H1 (cell line): ENCODE data around the gene RABGAP1. TPM values are rescaled to one million over a fixed set of nuclear protein-coding genes. Genes with fewer than 3 reads are reported as not detected.

Experiments used
- CTCF ChIA-PET: fragments of 300-600 bp; sonication (Branson Sonifier 250); formaldehyde crosslinking; loops from one replicate; lab custom pipeline; 2021; ENCODE audit not compliant: partially characterized antibody; lab: Charles Lee
- POLR2A ChIA-PET: fragments of 300-600 bp; sonication (Branson Sonifier 250); formaldehyde crosslinking; loops from one replicate; lab custom pipeline; 2021; ENCODE audit warnings: inconsistent platforms; ENCODE audit not compliant: partially characterized antibody; lab: Charles Lee
- DNase-seq, 2 experiments: peaks; one replicate each; pipeline versions ENCODE4 v3.0.0 to v3.0.0-alpha.2; 2010 to 2022; ENCODE audit warnings: low spot score in 2 of 2, low read depth in 1 of 2, mixed read lengths in 1 of 2
- FAIRE-seq: peaks from 2 replicates; lab custom pipeline; 2011; peaks lifted over from hg19 to GRCh38; lab: Jason Lieb, UNC
- H2AFZ ChIP-seq: 2 replicates; pipeline ENCODE4 v1.8.1; 2012; ENCODE audit warnings: low read length, inconsistent platforms
- H2AK5ac ChIP-seq: 2 replicates; pipeline ENCODE4 v1.6.1; 2013; ENCODE audit warnings: low read depth, low read length
- H2BK120ac ChIP-seq: replicated peaks from 2 replicates; pipeline ENCODE3; 2013; ENCODE audit warnings: low read depth, low read length, inconsistent platforms
- H2BK12ac ChIP-seq: 2 replicates; pipeline ENCODE4 v1.6.1; 2013; ENCODE audit warnings: low read depth, low read length
- H2BK15ac ChIP-seq: 2 replicates; pipeline ENCODE4 v1.6.1; 2013; ENCODE audit warnings: low read length
- H2BK20ac ChIP-seq: 2 replicates; pipeline ENCODE4 v1.6.1; 2013; ENCODE audit warnings: low read length
- H2BK5ac ChIP-seq: 2 replicates; pipeline ENCODE4 v1.6.1; 2013; ENCODE audit warnings: low read depth, low read length
- H3K14ac ChIP-seq: 2 replicates; pipeline ENCODE4 v1.6.1; 2013; ENCODE audit warnings: inconsistent platforms; ENCODE audit not compliant: insufficient read length
- H3K18ac ChIP-seq: 2 replicates; pipeline ENCODE4 v1.6.1; 2013; ENCODE audit warnings: low read length; ENCODE audit errors: extremely low read depth
- H3K23ac ChIP-seq: 2 replicates; pipeline ENCODE4 v1.6.1; 2013; ENCODE audit warnings: inconsistent platforms; ENCODE audit not compliant: insufficient read length
- H3K23me2 ChIP-seq: 2 replicates; pipeline ENCODE4 v1.6.1; 2013; ENCODE audit warnings: low read depth, low read length
- H3K27ac ChIP-seq: 2 replicates; pipeline ENCODE4 v1.6.1; 2011; ENCODE audit warnings: low read depth, low read length, inconsistent platforms
- H3K27me3 ChIP-seq, 4 experiments: replicated peaks in 1 of 4; 1 replicate in 1 of 4; 2 replicates in 3 of 4; pipeline versions ENCODE4 v1.6.1 to v1.8.1; 2011 to 2013; ENCODE audit warnings: low read length in 3 of 4, mild to moderate bottlenecking in 3 of 4, inconsistent platforms in 2 of 4, mixed read lengths in 2 of 4, moderate library complexity in 1 of 4; ENCODE audit not compliant: control insufficient read depth in 3 of 4, insufficient read depth in 3 of 4; ENCODE audit errors: extremely low read depth in 1 of 4
- H3K36me3 ChIP-seq, 4 experiments: 2 replicates each; pipeline versions ENCODE4 v1.6.1 to v1.8.1; 2011 to 2013; ENCODE audit warnings: mild to moderate bottlenecking in 4 of 4, low read length in 3 of 4, moderate library complexity in 2 of 4, control low read depth in 1 of 4, inconsistent platforms in 1 of 4; ENCODE audit not compliant: insufficient read depth in 4 of 4, control insufficient read depth in 2 of 4
- H3K4ac ChIP-seq: replicated peaks from 2 replicates; pipeline ENCODE3; 2013; ENCODE audit warnings: low read length, low read depth, mixed read lengths, inconsistent platforms; ENCODE audit not compliant: insufficient read length
- H3K4me1 ChIP-seq, 4 experiments: replicated peaks in 1 of 4; 1 replicate in 1 of 4; 2 replicates in 3 of 4; pipeline versions ENCODE4 v1.6.1 to v1.8.1; 2011 to 2013; ENCODE audit warnings: low read length in 3 of 4, inconsistent platforms in 2 of 4, mixed read lengths in 1 of 4; ENCODE audit not compliant: insufficient read depth in 4 of 4, control insufficient read depth in 3 of 4
- H3K4me2 ChIP-seq, 2 experiments: 2 replicates each; pipeline versions ENCODE4 v1.6.1 to v1.8.1; 2011 to 2013; ENCODE audit warnings: low read depth in 2 of 2, low read length in 2 of 2, control low read depth in 1 of 2, inconsistent platforms in 1 of 2, mild to moderate bottlenecking in 1 of 2; ENCODE audit not compliant: insufficient read depth in 1 of 2
- H3K4me3 ChIP-seq, 4 experiments: fragments of 200-600, 300-600 bp in 1 of 4; sonication (generic), shearing (Covaris generic), sonication (Bioruptor Twin) in 1 of 4; 2 replicates each; pipeline versions ENCODE4 v1.5.1 to v1.8.1; 2011 to 2016; ENCODE audit warnings: low read length in 4 of 4, low read depth in 3 of 4, control low read depth in 2 of 4, inconsistent platforms in 2 of 4, mild to moderate bottlenecking in 2 of 4, mixed read lengths in 1 of 4, moderate library complexity in 1 of 4; ENCODE audit not compliant: insufficient read depth in 2 of 4; ENCODE audit errors: extremely low read depth in 1 of 4
- H3K56ac ChIP-seq: replicated peaks from 2 replicates; pipeline ENCODE3; 2013; ENCODE audit warnings: low read depth, mild to moderate bottlenecking, mixed read lengths, low read length, inconsistent platforms; ENCODE audit not compliant: insufficient read length
- H3K79me1 ChIP-seq: 2 replicates; pipeline ENCODE4 v1.6.1; 2013; ENCODE audit warnings: low read depth, low read length, control low read depth
- H3K79me2 ChIP-seq, 2 experiments: 2 replicates each; pipeline versions ENCODE4 v1.6.1 to v1.8.1; 2012 to 2013; ENCODE audit warnings: low read length in 2 of 2, mild to moderate bottlenecking in 2 of 2, inconsistent platforms in 1 of 2; ENCODE audit not compliant: insufficient read depth in 2 of 2, control insufficient read depth in 1 of 2
- H3K9ac ChIP-seq, 4 experiments: replicated peaks in 1 of 4; 1 replicate in 1 of 4; 2 replicates in 3 of 4; pipeline versions ENCODE4 v1.6.1 to v1.8.1; 2011 to 2013; ENCODE audit warnings: low read depth in 3 of 4, low read length in 3 of 4, control low read depth in 2 of 4, mild to moderate bottlenecking in 2 of 4, moderate library complexity in 2 of 4, inconsistent platforms in 1 of 4; ENCODE audit errors: extremely low read depth in 1 of 4
- H3K9me3 ChIP-seq, 2 experiments: 2 replicates each; pipeline versions ENCODE4 v1.6.1 to v1.8.1; 2012 to 2013; ENCODE audit warnings: mild to moderate bottlenecking in 2 of 2, moderate library complexity in 2 of 2, control low read depth in 1 of 2, inconsistent platforms in 1 of 2, low read depth in 1 of 2, low read length in 1 of 2, mixed read lengths in 1 of 2; ENCODE audit not compliant: insufficient read depth in 2 of 2
- H4K20me1 ChIP-seq, 2 experiments: replicated peaks in 1 of 2; 2 replicates each; pipeline versions ENCODE3 to v1.8.1; 2011 to 2013; ENCODE audit warnings: inconsistent platforms in 2 of 2, low read length in 2 of 2, mild to moderate bottlenecking in 1 of 2; ENCODE audit not compliant: insufficient read depth in 2 of 2, control insufficient read depth in 1 of 2
- H4K5ac ChIP-seq: 2 replicates; pipeline ENCODE4 v1.6.1; 2013; ENCODE audit warnings: low read length, low read depth, mixed read lengths, inconsistent platforms; ENCODE audit not compliant: insufficient read length
- H4K8ac ChIP-seq: 2 replicates; pipeline ENCODE4 v1.8.0; 2013; ENCODE audit warnings: mild to moderate bottlenecking, moderate library complexity, low read length, inconsistent platforms; ENCODE audit not compliant: insufficient read depth; ENCODE audit errors: extremely low read depth
- H4K91ac ChIP-seq: replicated peaks from 2 replicates; pipeline ENCODE3; 2013; ENCODE audit warnings: low read length, mixed read lengths, inconsistent platforms; ENCODE audit not compliant: insufficient read length
- CHD2 ChIP-seq: IDR thresholded peaks from 2 replicates; pipeline ENCODE4 v1.6.1; 2012; ENCODE audit warnings: low read length, improper control_type of control experiment
- EGR1 ChIP-seq: IDR thresholded peaks from 2 replicates; pipeline ENCODE4 v1.6.1; 2011; ENCODE audit warnings: low read depth, low read length, borderline replicate concordance
- RNF2 ChIP-seq: fragments of 200-900, 300-1000 bp; sonication (generic); IDR thresholded peaks from 2 replicates; pipeline ENCODE4 v1.7.1; 2016; ENCODE audit warnings: borderline replicate concordance, low read depth, mild to moderate bottlenecking, antibody characterized with exemption, low read length; ENCODE audit not compliant: poor library complexity, severe bottlenecking; ENCODE audit errors: missing control alignments
- SAP30 ChIP-seq: fragments of 300-600 bp; sonication (generic); IDR thresholded peaks from 2 replicates; pipeline ENCODE4 v1.7.1; 2012; ENCODE audit warnings: low read length, moderate library complexity, mild to moderate bottlenecking, inconsistent platforms; ENCODE audit not compliant: insufficient read depth, insufficient replicate concordance
- SIRT6 ChIP-seq: IDR thresholded peaks from one replicate; pipeline ENCODE4 v1.7.1; 2012; ENCODE audit warnings: low read length, inconsistent platforms
- TAF1 ChIP-seq: IDR thresholded peaks from 2 replicates; pipeline ENCODE4 v1.6.1; 2011; ENCODE audit warnings: mild to moderate bottlenecking, low read depth, low read length
- TBP ChIP-seq: IDR thresholded peaks from 2 replicates; pipeline ENCODE4 v1.6.1; 2011; ENCODE audit warnings: low read depth, low read length, improper control_type of control experiment
- TEAD4 ChIP-seq: IDR thresholded peaks from 2 replicates; pipeline ENCODE4 v1.6.1; 2012; ENCODE audit warnings: low read depth, low read length, inconsistent platforms, mixed read lengths
- polyA plus RNA-seq, 7 experiments: library from polyadenylated mRNA; depleted of rRNA in 3 of 7; stranded (reverse) in 5 of 7; unstranded in 2 of 7; fragments of >200 nt in 5 of 7; fragments of 200-250 nt in 2 of 7; gene quantifications; 1 replicate in 5 of 7; 2 replicates in 1 of 7; 4 replicates in 1 of 7; pipeline versions ENCODE4 v1.2.1 to v1.2.3, GENCODE V29; 2011 to 2013; ENCODE audit warnings: missing spikeins in 2 of 7, mixed read lengths in 2 of 7
- total RNA-seq: library from RNA; stranded (reverse); fragmentation: NEBNext Ultra II Directional; extraction: Animal tissue kit (Norgen Biotek cat#: 25700); gene quantifications from 2 replicates; pipeline ENCODE4 v1.2.1, GENCODE V29; 2021

Gene RABGAP1
- total and polyA plus RNA-seq, 2 of the 8 experiments (the other 6 are each of a cell fraction or from before 2014, with no cell fraction given), result 15.7 to 38.3 TPM

DNA sequence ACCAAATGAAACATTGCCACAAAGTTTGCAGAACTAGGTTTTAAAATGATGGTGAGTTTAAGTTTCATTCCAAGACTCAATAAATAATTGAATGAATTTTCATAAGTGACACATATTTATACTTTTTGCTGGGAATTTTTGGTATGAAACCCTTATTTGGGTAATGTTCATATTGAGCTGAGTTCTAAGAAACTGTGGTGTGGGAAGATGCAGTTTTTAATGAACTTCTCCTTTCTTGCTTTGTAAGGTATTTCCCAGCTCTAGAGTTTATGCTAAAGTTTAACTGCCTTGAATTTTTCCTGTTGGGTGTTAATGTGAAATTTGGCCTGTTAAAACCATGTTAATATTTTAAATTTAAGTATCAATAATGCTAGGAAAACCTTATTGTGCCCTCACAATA, 15.1 kb downstream of the RABGAP1 start:
- Histone ChIP-seq H2BK120ac (no peak overlapping the region), H2AK5ac (no peak overlapping the region), H3K4ac (no peak overlapping the region), H3K27ac (no peak overlapping the region), H3K36me3 (peaks cover 0 to 18% (median 4%) of the 10 kb centered on the region in 4 experiments; a peak in 5 of 8 replicates), H3K56ac (no peak overlapping the region), H4K8ac (no peak overlapping the region), H2BK15ac (no peak overlapping the region), H2AFZ (no peak overlapping the region), H2BK12ac (no peak overlapping the region), H4K5ac (no peak overlapping the region), H3K9ac (no peak overlapping the region), H3K27me3 (no peaks in the 10 kb centered on the region), H3K79me1 (peaks cover 2% of the 10 kb centered on the region; the same call in 1 of the 2 replicates), H3K23me2 (no peaks in the 10 kb centered on the region), H4K20me1 (peaks cover 0 to 4% of the 10 kb centered on the region in 2 experiments), H3K4me2 (no peak overlapping the region), H3K23ac (no peak overlapping the region), H2BK20ac (no peak overlapping the region), H3K9me3 (no peaks in the 10 kb centered on the region), H3K4me1 (peaks cover 0 to 5% (median 1%) of the 10 kb centered on the region in 4 experiments; a peak in 3 of 7 replicates), H2BK5ac (no peak overlapping the region), H3K18ac (no peak overlapping the region), H3K79me2 (peaks cover 6 to 58% of the 10 kb centered on the region in 2 experiments; a peak in 3 of 4 replicates), H3K4me3 (no peak overlapping the region)
- POLR2A ChIA-PET, result interaction anchor here (1.5 to 1.7 kb wide), 2 partner anchors 9 to 11 kb away, joined by 5 to 6 read pairs; no protein-coding TSS in a partner anchor
- DNase-seq (no peak), FAIRE-seq (no peak)
- TF ChIP-seq CHD2 (no peak), SAP30 (no peak), TAF1 (no peak), TEAD4 (no peak), EGR1 (no peak), SIRT6 (no peak), RNF2 (no peak), TBP (no peak)
- TF ChIP-seq, all 59 proteins: peak for 0
- H3K14ac ChIP-seq, result no peak overlapping the region
- H4K91ac ChIP-seq, result no peak overlapping the region
- CTCF ChIA-PET, result interaction anchor here (1.1 kb wide), 1 partner anchor 26 kb away, joined by 4 read pairs; no protein-coding TSS in a partner anchor
